NCI-H128 (cell line): ENCODE measurements around the gene NAGPA.
"Not testable (repeated sequence)": the region's sequence is repeated elsewhere in the genome, so short reads cannot be mapped to it uniquely, and the experiment has no call there.

ENCODE experiments used
- DNase-seq: peaks from one replicate; lab custom pipeline; 2025; ENCODE audit not compliant: unreplicated experiment; lab: John Stamatoyannopoulos, UW

The NAGPA gene, protein sequence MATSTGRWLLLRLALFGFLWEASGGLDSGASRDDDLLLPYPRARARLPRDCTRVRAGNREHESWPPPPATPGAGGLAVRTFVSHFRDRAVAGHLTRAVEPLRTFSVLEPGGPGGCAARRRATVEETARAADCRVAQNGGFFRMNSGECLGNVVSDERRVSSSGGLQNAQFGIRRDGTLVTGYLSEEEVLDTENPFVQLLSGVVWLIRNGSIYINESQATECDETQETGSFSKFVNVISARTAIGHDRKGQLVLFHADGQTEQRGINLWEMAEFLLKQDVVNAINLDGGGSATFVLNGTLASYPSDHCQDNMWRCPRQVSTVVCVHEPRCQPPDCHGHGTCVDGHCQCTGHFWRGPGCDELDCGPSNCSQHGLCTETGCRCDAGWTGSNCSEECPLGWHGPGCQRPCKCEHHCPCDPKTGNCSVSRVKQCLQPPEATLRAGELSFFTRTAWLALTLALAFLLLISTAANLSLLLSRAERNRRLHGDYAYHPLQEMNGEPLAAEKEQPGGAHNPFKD

DNA sequence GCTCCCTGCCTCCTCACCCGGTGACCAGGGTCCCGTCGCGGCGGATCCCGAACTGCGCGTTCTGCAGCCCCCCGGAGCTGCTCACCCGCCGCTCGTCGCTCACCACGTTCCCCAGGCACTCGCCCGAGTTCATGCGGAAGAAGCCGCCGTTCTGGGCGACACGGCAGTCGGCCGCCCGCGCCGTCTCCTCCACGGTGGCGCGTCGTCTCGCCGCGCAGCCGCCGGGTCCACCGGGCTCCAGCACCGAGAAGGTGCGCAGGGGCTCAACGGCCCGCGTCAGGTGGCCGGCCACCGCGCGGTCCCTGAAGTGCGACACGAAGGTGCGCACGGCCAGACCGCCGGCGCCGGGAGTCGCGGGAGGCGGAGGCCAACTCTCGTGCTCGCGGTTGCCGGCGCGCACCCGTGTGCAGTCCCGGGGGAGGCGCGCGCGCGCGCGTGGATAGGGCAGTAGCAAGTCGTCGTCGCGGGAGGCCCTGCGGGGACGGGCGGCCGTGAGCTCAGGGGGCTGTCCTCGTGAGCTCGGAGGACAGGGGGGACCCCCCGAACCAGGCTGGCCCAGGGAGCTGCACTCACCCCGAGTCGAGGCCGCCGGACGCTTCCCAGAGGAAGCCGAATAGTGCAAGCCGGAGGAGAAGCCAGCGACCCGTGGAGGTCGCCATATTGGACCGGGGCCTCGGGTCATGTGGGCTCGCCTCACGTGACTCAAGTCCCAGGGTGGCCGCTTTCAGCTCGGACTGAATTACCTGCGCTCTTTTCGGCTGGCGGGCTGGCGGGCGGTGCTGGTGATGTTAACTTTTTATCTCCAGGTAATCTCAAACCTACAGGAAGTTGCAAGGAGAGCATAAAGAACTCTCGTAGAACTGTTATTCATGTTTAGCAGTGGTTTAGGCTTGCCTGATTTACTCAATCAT lies at the start of gene NAGPA:
Gene NAGPA (minus strand): TSS at position 680 of the 911 bp plus-strand sequence. CDS start 21 bp downstream, at position 659.
- peak; percentile 20 for DNase-seq

DNA sequence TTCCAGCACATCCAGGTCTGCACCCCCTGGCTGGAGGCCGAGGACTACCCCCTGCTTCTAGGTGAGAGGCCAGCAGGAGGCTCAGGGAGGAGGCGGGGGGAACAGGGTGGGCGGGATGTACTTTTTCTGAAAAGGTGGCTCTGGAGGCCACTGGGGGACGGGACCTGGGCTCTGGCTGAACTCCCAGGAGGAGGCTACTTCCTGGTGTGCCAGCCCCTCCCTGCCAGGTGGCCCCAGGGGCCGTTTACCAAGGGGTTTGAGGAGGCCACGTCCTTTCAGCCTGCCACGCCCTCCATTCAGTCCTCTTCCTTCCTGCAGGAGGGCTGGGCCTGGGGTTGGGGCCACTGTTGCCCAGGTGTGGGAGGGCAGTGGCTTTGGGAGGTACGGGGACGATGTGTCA lies 47.3 kb upstream of the NAGPA start:
- DNase-seq: not testable (repeated sequence)

DNA sequence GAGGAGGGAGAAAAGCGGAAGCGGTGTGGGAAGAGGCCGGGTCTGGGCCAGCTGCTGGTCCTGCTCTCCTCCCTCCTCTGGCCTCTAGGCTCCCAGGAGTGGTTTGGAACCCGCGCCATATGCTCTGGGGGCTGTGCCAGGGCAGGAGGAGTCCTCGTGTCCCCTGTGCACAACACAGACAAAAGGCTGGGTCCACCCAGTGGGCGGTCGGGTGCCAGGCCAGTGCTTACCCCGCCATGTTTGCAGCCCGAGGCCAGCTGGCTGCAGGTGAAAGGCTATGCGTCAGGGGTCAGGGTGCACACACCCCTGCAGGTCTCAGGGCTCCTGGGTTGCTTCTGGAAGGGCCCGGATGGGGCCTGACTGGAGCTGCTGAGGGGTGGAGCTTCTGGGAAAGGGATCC lies 46.7 kb upstream of the NAGPA start:
- DNase-seq: not testable (repeated sequence)

DNA sequence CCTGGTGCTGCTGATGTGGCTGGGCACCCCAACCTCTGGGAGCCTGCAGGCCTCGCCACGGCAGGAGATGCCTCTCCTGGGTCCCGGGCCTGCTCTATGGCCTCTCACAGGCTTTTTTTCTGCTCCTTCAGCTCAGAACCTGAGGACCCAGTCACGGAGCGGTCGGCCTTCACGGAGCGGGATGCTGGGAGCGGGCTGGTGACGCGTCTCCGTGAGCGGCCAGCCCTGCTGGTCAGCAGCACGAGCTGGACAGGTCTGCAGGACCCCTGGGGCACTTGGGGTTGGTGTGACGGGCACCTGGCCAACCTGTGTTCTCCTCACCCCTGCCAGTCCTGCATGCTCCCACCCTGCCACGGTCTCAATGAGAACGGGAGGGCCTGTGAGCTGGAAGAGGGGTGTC lies 44.9 kb upstream of the NAGPA start:
- DNase-seq: no peak

DNA sequence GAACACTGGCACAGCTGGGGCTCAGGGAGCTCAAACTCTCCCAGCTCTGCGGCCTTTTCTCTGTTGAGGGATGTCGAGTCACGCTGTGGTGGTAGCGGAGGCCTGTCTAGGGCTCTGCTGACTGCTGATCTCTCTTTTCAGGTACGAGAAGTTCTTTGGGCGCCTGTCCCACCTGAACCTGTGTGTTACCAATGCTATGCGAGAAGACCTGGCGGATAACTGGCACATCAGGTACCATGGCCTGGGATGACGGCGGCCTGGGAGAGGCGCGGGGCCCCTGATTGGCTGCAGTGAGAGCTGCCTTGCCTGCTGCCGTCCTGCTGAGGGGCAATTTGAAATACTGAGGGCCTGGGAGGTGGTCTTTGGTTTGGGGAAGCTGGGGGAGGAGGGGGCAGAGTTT lies 43.6 kb upstream of the NAGPA start:
- no peak for DNase-seq

DNA sequence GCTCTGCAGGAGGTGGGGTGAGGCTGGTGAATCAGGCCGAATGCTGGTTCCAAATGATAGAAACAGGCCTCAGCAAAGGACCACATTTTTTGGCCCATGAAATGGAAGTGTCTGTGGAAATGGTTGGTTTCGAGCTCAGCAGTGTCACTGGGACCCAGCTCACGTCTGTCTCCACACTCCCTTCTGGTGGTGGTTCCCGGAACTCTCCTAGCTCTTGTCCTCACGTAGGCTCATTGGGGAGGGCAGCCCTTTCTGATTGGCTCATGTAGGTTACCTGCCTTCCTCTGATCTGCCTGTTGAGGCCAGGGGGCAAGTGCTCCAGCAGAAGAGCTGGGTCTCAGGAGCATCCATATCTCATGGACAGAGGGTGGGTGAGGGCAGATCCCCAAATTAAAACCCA lies 41.9 kb upstream of the NAGPA start:
- DNase-seq: no peak

DNA sequence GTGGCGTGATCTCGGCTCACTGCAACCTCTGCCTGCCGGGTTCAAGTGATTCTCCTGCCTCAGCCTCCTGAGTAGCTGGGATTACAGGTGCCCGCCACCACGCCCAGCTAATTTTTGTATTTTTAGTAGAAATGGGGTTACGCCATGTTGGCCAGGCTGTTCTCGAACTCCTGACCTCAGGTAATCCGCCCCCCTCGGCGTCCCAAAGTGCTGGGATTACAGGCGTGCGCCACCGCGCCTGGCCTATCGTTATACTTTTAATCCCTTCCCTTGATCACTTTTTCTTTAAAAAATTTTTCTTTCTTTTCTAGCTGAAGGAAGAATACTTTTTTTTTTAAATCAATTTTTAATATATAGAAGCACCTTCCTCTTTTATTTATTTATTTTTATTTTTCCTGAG lies 40.0 kb upstream of the NAGPA start:
- DNase-seq: not testable (repeated sequence)

DNA sequence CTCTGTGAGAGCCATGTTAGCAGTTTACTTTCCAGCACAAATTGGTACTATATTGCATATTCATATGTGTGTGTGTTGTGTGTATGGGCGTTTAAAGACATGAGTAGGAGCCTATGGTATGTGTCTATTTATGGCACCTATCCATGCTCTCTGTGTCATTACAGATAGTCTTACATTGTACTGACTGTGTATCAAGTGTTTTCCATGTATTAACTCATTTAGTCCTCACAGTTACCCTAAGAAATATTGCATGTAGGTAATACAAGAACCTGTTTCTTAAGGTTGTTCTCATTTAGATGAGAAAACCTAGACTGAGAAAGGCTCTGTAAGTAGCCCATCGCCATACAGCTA lies 39.5 kb upstream of the NAGPA start:
- no peak for DNase-seq

DNA sequence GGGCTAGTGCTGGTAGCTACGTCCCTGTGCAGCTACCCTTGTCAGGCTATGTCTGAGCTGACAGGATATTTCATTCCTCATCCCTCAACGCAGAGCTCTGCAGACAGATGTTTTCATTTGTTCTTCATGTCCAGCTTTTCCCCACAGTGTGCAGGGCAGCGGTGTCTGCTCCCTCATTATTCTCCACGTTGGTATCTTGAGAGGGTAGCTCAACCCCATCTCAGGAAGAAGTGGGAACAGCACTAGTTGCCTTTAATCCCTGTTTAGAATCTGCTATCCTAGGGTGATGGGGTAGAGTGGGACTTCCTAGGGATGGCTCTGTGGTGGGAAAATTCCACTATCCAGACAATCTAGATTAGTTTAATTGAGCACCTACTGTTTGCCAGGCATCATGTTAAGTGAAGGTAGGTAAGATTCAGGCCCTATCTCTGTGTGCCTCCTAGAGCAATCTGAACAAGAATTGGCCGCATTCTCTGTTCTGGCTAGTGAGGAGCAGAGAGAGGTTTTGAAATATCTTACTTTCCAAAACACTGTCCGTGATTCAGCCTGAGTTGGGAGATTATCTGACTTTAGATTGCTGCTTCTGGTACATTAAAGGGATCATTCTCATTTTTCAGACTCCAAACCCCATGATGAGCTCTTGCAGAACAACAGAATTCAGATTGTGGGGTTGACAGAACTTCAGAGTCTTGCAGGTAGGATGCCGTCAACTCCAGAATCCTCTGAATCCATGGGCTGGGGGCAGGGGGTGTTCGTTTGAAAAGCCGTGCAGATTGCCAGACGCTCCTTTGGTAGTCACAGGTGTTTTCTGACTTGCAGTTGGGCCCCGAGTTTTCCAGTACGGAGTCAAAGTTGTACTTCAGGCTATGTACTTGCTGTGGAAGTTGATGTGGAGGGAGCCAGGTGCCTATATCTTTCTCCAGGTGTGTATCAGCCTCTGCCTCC lies 38.9 kb upstream of the NAGPA start:
- no peak for DNase-seq

DNA sequence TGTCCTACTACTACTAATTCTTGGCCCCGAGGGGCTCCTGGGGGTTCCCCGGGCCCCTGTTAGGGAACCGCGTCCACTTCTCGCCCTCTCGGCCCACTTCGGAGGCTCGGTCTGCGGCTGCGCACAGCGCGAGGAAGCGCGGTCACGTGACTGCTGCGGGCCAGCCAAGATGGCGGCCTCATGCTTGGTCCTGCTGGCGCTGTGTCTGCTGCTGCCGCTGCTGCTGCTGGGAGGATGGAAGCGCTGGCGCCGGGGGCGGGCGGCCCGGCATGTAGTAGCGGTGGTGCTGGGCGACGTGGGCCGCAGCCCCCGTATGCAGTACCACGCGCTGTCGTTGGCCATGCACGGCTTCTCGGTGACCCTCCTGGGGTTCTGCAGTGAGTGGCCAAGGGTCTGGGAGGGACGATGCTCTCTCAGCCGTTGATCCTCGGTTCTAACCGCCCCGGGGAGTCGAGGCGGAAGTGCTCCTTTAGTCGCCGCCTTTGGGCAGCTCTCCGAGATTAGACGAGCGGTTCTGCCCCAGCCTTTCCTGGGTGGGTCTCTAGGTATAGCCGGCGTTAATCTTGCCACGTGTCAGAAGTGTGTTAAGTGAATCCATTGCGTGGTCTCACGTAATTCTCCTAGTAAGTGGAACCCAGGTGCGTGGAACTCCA lies 38.1 kb upstream of the NAGPA start, which contains the start of gene ALG1:
Gene ALG1 (plus strand): TSS at position 163 of the 653 bp plus-strand sequence. CDS start 7 bp downstream, at position 170.
- peak; percentile 67 for DNase-seq

DNA sequence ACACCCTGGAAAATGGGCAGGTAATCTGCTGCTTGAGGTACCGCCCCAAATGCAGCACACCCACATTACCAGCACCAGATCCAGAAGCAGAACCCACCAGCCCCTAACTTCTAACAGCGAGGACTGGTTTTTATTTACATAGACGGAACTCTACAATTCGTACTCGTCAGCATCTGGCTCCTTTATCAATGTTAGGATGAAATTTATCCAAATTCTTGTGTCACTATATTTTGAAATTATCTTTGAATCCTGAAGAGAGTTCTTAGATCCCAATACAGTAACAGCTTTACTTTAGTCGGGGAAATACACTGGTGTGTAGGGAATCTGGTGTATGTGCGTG lies 37.6 kb upstream of the NAGPA start:
- DNase-seq: no peak

DNA sequence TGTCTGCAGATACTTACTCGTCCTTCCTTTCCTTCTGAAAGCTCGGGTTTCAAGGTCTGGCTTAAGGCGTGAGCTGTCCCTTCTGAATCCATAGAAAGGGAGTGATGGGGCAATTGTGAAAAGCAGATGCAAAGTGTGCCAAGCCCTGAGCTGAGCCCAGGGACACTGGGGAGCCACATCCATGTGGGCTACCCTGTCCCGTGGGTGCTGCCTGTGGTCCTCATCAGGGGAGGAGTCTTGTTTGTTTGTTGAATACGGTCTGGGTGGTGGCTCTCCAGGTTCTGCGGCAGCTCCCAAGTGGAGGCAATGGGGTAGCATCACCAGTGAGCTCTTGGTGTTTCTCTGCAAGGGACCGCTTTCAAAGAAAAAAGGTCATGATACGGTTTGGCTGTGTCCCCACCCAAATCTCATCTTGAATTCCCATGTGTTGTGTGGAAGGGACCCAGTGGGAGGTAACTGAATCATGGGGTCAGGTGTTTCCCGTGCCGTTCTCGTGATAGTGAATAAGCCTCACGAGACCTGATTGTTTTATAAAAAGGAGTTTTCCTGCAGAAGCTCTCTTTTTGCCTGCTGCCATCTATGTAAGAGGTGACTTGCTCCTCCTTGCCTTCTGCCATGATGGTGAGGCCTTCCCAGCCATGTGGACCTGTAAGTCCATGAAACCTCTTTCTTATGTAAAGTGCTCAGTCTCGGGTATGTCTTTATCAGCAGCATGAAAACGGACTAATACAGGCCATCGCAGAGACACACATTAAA lies 36.9 kb upstream of the NAGPA start:
- no peak for DNase-seq

DNA sequence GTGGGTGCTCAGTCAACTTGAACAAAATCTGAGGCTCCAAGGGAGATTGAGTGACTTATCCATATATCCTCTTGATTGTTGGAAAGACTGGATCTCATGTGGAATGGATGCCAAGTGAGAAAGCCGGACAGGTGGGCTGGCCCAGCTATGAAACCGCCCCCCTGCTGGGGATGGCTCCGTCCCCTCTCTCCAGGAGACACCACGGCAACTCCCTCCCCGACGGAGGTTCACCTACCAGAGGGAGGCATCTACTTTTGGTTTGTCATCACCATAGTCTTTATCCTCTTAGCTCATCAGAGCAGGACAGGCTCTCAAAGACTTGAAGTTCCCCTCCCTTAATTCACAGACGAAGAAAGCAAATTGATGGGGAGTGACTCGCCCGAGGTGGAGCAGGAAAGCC lies 36.1 kb upstream of the NAGPA start:
- DNase-seq: no peak

DNA sequence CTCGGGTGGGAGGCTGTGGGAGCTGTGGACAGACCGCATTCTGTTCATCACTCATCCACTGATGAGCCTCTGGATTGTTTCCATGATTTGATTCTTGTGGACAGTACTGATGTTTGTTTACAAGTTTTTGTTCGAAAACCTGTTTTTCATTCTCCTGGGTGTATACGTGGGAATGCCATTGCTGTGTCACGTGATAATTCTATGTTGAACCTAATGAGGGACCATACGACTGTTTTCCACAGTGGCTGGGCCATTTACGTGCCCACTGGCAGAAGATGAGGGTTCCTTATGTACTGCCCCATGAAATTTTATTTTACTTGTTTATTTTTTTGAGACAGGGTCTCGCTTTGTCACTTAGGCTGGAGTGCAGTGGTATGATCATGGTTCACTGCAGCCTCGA lies 35.3 kb upstream of the NAGPA start:
- no peak for DNase-seq

DNA sequence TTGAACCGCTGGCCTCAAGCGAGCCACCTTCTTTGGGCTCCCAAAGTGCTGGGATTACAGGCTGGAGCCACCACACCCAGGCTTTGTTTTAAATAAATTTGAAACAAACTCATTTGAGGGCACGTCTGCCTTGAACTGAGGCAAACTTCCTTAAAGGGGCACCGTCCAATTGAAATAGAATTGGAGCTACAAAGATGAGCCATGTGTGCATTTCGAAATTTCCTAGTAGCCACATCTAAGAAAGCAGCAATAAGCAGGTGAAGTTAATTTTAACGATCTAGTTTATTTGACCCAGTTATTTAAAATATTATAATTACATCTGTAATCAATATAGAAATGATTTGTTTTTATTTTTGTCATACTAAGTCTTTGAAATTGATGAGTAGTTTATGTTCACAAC lies 32.8 kb upstream of the NAGPA start:
- no peak for DNase-seq

DNA sequence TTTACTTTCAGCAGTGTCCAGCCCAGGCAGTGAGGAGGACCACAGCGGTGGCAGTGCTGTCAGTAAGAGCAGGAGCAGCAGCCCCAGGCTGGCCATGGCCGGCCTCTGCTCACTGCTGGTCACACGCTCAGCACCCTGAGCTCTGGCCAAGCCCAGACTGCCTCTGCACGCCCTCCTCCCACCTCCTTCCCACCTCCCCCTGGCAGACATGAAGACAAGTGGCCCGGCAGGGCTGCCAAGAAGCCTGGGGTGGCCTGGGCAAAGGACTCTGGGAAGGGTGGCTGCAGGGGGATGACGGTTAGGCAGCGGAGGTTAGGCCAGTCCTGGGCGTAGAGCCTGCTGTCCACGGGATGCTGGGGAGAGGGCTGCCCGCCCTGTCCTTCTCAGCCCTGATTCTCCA lies 32.1 kb upstream of the NAGPA start, which contains the start of gene C16orf89:
Gene C16orf89 (minus strand): TSS at position 144 of the 400 bp plus-strand sequence. CDS start 48 bp downstream, at position 96.
- DNase-seq: no peak

DNA sequence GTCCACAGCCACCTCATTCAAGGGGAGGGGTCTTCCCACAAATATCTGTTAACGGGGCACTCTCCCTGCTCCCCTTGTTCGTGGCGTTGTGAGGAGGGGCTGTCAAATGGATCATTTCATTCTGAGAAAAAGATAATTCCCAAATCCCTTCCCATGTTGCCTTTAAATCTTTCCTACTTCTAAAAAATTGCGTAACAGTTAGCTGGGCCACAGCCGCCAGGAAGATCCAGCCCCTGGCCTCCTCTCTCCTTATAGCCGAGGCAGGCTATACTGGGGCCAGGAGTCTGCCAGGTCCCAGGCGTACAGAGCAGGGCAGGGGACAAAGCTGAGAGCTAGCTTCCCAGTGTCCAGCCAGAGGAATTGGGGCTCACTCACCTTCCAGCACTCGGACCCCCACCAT lies 31.6 kb upstream of the NAGPA start:
- DNase-seq: no peak

DNA sequence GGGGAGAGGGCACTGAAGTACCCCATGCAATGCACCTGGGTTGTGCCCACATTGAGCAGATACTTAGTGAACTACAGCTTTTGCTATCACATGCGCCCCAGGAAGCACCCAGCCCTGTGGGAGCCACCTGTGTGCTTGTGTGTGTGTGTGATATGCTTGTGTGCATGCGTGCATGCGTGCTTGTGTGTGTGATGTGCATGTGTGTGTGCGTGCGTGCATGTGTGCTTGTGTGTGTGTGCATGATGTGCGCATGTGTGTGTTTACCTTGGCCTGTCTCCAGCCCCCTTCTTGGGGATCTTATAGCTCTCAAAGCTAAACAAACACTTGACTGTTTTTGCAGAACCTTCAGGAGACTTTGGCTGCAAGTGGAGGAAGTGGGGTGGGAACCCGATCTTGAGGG lies 31.2 kb upstream of the NAGPA start:
- peak; percentile 15 for DNase-seq
